SK-N-MC (cell line): ENCODE results near the gene USH1G.

ENCODE experiments used
- EZH2 ChIP-seq: fragments of 200-600 bp; sonication (generic); IDR thresholded peaks from one replicate; pipeline ENCODE4 v1.6.1; 2017; ENCODE audit warnings: antibody characterized with exemption
- POLR2AphosphoS5 ChIP-seq: IDR thresholded peaks from 2 replicates; pipeline ENCODE4 v1.6.1; 2012; ENCODE audit warnings: mild to moderate bottlenecking, low read depth, low read length, borderline replicate concordance

DNA sequence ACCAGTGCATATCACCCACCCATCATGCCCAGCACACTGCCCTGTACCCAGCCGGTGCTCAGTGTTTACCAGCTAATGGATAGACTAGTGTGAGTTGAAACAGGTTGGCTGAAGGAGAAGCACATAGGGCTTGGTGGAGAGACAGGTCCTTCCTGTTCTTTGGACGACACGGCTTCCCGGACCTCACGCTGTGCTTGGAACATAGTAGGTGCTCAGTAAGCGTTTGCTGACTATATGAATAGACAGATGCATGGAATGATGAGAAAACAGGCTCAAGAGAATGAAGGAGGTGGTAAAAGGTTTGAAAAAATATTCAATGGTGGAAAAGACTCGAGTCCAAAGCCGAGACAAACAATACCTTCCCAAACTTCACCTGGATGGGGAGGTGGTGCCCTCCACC lies 22.8 kb downstream of the USH1G start:
- TF ChIP-seq EZH2 (no peak), POLR2AphosphoS5 (no peak)
